Muscle of leg (tissue), 11 donors: ENCODE data around the gene KANSL3. TPM values are rescaled to one million over a fixed set of nuclear protein-coding genes. Genes with fewer than 3 reads are reported as not detected.
"Not testable (repeated sequence)": the region's sequence is repeated elsewhere in the genome, so short reads cannot be mapped to it uniquely, and the experiment has no call there.

Source experiments
- DNase-seq: peaks from one replicate; pipeline ENCODE4 v3.0.0; 2013
- H3K27ac ChIP-seq: one replicate; pipeline ENCODE4 v1.5.1; 2013; ENCODE audit warnings: mild to moderate bottlenecking, low read length, control low read depth
- H3K27me3 ChIP-seq: one replicate; pipeline ENCODE4 v1.6.1; 2013; ENCODE audit warnings: low read length; ENCODE audit not compliant: control insufficient read depth, insufficient read depth
- H3K36me3 ChIP-seq: one replicate; pipeline ENCODE4 v1.6.1; 2013; ENCODE audit warnings: low read length; ENCODE audit not compliant: control insufficient read depth, insufficient read depth
- H3K4me1 ChIP-seq: one replicate; pipeline ENCODE4 v1.6.1; 2013; ENCODE audit warnings: low read length; ENCODE audit not compliant: control insufficient read depth, insufficient read depth
- H3K4me3 ChIP-seq: one replicate; pipeline ENCODE4 v1.5.1; 2013; ENCODE audit warnings: low read length, control low read depth
- H3K9me3 ChIP-seq: replicated peaks from 2 replicates; pipeline ENCODE4 v1.6.1; 2013; ENCODE audit warnings: low read depth, low read length; ENCODE audit not compliant: control insufficient read depth
- WGBS: methylation state at CpG from one replicate; pipeline ENCODE4 v1.1.5; 2013; ENCODE audit warnings: missing lambda C conversion rate; ENCODE audit not compliant: insufficient coverage; 5-methylcytosine and 5-hydroxymethylcytosine counted together
- polyA plus RNA-seq, 8 donors: library from polyadenylated mRNA; unstranded; fragments of 120-200 nt; gene quantifications; one replicate each; pipeline versions ENCODE4 v1.2.1 to v1.2.3, GENCODE V29; 2013; ENCODE audit warnings: inconsistent platforms in 1 of 8, low replicate concordance in 1 of 8; ENCODE audit not compliant: insufficient read length in 8 of 8, insufficient read depth in 1 of 8
- total RNA-seq: library from RNA; stranded (reverse); fragments of 120-200 nt; gene quantifications from one replicate; pipeline ENCODE4 v1.2.4, GENCODE V29; 2013

KANSL3 gene
- total and polyA plus RNA-seq, 9 donors, result 26.2 to 35.3 (median 30.3) TPM

DNA sequence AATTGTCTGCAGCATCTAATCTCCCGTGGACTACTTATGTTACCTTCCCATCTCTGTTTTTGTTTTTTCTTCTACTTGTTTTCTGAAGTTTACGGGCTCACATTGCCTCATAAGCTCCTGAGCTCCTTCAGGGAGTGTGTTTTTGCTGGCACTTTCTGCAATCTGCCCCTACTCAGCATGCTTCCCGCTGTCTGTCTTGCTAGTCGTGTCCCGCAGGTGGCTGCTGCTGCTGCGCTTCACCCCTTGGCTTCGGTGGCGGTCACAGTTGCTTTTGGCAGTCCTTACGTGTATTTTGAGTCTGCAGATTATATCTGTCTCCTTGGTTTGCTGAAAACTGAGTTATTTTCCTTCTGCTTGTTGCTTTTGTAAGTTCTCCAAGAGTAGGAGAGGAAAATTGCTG, 41.7 kb upstream of the KANSL3 start:
- Histone ChIP-seq H3K9me3 (no peaks in the 10 kb centered on the region), H3K4me3 (no peak overlapping the region), H3K27ac (no peak overlapping the region), H3K4me1 (peaks cover 9% of the 10 kb centered on the region), H3K27me3 (no peaks in the 10 kb centered on the region), H3K36me3 (no peaks in the 10 kb centered on the region)
- WGBS, result 19% methylated on average over 8 of the region's 9 CpGs
- DNase-seq, result peak; percentile 17

DNA sequence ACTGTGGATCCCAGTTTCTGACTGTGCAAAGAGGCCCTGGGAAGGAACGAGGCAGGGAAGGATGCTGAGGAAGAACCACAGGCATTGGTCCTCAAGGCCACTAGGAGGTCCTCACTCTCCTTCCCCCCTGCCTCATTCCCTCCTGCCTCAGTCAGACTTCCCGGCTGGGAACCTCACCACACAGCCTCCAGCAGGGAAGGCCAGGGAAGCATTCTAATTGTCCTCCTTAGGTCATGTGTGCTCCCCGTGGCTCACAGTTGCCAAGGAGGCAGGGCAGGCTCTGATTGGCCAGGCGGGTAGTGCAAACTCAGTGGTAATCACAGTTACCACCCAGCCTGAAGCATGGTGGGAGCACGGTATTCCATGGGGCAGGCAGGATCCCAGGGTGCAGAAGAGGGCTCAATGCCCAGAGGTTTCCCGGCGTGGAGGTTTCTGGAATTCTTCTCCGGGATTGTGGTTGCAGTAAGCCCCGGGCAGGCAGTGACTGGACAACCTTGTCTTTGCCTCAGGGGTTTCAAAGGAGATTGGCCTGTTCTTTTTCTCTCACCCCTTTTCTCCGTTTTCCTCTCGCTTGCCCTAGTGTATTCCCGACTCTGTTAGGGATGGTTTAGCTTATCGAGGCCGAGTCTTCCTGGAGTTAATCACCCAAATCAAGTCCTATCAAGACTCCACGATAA, 31.6 kb upstream of the KANSL3 start:
- Histone ChIP-seq H3K4me3 (no peak overlapping the region), H3K4me1 (no peaks in the 10 kb centered on the region), H3K9me3 (no peaks in the 10 kb centered on the region), H3K27ac (no peak overlapping the region), H3K36me3 (no peaks in the 10 kb centered on the region), H3K27me3 (peaks cover 5% of the 10 kb centered on the region)
- DNase-seq, result no peak
- 84% methylated on average over 4 of the region's 15 CpGs for WGBS

DNA sequence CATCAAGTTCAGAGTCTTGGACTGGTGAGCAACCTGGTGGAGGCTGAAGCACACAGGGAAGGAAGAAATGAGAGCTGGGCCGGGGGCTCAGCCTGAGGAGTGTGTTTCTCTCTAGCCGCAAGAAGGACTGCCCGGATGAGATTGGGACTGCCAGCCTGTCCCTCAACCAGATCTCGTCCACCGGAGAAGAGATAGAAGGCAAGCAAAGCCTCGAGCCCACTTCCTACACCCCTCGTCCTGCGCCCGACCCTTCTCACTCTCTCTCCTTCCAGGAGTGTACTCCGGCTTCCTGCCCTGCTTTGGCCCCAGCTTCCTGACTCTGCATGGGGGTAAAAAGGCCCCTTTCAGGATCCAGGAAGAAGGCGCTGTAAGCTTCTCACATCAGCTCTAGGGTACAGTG, 30.7 kb upstream of the KANSL3 start:
- Histone ChIP-seq H3K4me3 (no peak overlapping the region), H3K27ac (no peak overlapping the region), H3K27me3 (peaks cover 5% of the 10 kb centered on the region), H3K9me3 (no peaks in the 10 kb centered on the region), H3K36me3 (no peaks in the 10 kb centered on the region), H3K4me1 (no peaks in the 10 kb centered on the region)
- no peak for DNase-seq
- 44% methylated on average over 9 of the region's 11 CpGs for WGBS

DNA sequence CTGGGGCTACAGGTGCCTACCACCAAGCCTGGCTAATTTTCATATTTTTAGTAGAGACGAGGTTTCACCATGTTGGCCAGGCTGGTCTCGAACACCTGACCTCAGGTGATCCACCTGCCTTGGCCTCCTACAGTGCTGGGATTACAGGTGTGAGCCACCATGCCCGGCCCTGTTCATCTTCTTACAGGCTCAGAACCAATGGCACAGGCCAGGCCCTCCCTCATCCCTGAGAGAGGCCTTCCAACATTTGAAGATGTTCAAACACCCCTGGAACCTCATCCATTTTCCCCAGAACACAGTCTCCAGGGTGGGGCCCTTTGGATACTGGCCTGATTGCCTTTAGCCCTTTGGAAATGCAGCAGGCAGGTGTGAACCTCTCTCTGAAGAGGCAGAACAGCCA, 27.6 kb upstream of the KANSL3 start:
- WGBS, result 97% methylated on average over 3 of the region's 3 CpGs
- not testable (repeated sequence) for H3K4me3 ChIP-seq, H3K9me3 ChIP-seq, H3K27ac ChIP-seq, H3K4me1 ChIP-seq, H3K27me3 ChIP-seq, DNase-seq, H3K36me3 ChIP-seq

DNA sequence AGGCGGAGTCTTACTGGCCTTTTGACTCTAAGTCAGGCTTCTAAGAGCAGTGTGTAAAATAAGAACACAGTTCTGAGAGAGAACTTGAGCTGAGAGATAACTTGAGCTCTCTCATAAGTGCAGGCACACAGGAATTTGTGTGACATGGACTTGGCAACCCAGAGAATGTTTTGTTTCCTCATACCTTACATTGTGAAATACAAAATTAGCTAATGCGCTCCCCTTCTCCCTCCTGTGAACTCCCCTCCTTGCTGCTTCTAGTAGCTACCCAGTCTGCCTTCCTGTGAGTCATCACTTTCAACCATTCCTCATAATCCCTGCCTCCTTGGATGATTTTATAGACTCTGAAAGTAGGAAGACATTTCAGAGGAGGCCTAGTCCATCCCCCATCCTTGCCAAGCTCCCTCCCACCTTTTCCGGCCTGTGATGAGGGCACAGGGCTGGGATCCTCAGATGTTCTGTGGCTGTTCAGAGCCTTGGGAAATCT, 27.0 kb upstream of the KANSL3 start:
- H3K4me3 ChIP-seq, result no peak overlapping the region
- no peaks in the 10 kb centered on the region for H3K4me1 ChIP-seq
- H3K36me3 ChIP-seq, result no peaks in the 10 kb centered on the region
- peak; percentile 27 for DNase-seq
- no peaks in the 10 kb centered on the region for H3K9me3 ChIP-seq
- 100% methylated on average over 1 of the region's 3 CpGs for WGBS
- no peak overlapping the region for H3K27ac ChIP-seq
- peaks cover 3% of the 10 kb centered on the region for H3K27me3 ChIP-seq

DNA sequence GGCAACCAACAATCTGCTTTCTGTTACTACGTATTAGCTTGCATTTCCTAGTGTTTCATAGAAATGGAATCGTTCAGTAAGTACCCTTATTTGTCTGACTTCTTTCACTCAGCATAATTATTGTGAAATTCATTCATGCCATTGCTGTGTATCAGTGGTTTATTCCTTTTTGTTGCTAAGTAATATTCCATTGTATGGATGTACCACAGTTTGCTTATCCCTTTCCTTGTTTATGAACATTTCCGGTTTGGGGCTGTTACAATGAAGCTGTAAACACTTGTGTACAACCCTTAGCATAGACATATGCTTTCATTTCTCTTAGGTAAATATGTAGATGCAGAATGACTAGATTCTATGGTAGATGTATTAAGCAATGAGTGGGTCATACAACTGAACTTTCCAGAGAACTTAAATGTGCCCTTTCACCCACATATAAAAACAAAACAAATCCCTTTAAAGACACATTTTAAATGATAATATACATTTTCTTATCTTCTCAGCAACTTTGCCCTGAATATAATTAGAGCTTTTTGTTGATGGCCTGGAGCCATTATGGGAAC, 26.3 kb upstream of the KANSL3 start:
- no peak overlapping the region for H3K27ac ChIP-seq
- no peak overlapping the region for H3K4me3 ChIP-seq
- peaks cover under 1% of the 10 kb centered on the region for H3K27me3 ChIP-seq
- WGBS, result no CpG with 5 or more reads among the region's 3 CpGs
- no peaks in the 10 kb centered on the region for H3K9me3 ChIP-seq
- H3K4me1 ChIP-seq, result no peaks in the 10 kb centered on the region
- no peaks in the 10 kb centered on the region for H3K36me3 ChIP-seq
- no peak for DNase-seq

DNA sequence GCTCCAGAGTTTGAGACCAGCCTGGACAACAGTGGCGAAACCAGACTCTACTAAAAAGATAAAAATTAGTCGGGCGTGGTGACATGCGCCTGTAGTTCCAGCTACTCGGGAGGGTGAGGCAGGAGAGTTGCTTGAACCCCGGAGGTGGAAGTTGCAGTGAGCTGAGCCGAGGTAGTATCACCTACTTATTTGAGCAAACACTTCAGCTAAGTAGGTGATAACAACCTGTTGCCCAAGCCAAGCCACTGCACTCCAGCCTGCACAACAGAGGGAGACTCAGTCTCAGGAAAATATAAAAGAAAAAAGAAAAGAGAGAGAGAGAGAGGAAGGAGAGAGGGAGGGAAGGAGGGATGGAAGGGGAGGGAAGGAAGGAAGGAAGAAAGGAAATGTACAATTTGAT, 25.7 kb upstream of the KANSL3 start:
- WGBS, result no CpG with 5 or more reads among the region's 7 CpGs

DNA sequence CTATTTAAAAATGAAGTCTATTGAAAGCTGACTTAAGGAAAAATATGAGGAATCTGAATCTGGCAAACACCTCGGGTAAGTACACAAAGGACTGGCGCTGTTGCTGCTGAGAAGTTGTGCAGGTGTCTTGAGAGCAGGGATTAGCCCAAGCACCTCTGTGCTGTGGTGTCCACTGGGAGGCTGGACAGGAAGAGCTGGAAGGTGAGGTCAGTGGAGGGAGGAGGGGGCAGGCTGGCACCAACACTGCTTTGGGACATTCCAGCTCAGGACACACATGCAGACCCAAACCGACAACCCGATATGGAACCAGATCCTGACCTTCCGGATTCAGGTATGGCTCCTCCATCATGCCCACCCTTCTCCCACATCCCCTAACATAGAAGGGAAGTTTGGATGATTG, 25.1 kb upstream of the KANSL3 start:
- H3K9me3 ChIP-seq, result no peaks in the 10 kb centered on the region
- no peak overlapping the region for H3K27ac ChIP-seq
- no peaks in the 10 kb centered on the region for H3K27me3 ChIP-seq
- H3K4me3 ChIP-seq, result no peak overlapping the region
- H3K36me3 ChIP-seq, result no peaks in the 10 kb centered on the region
- 45% methylated on average over 2 of the region's 5 CpGs for WGBS
- no peak for DNase-seq
- H3K4me1 ChIP-seq, result no peaks in the 10 kb centered on the region

More for the DNA sequence above, 25.7 kb upstream of the KANSL3 start:
- Histone ChIP-seq H3K4me1 (no peaks in the 10 kb centered on the region), H3K27me3 (no peaks in the 10 kb centered on the region), H3K4me3 (no peak overlapping the region), H3K27ac (no peak overlapping the region), H3K36me3 (no peaks in the 10 kb centered on the region), H3K9me3 (no peaks in the 10 kb centered on the region)
- no peak for DNase-seq

DNA sequence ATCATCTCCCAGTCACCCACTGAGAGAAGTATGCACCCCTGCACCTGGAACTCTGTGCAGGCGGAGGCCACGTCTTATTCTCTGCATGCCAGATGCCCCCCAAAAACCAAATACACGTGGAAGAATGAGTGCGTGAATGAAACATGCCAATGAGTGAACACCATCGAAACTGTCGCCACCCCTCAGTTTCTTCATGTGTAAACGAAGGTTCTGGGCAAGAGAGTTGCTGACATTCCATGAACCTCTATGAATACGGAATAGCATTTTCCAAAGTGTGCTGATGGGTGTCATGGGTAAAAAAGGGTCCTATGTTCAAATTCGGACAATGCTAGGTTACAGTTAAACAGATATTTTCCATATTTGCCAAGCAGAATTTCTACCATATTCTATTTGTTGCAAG, 24.2 kb upstream of the KANSL3 start:
- no peaks in the 10 kb centered on the region for H3K36me3 ChIP-seq
- no peaks in the 10 kb centered on the region for H3K4me1 ChIP-seq
- DNase-seq, result no peak
- 87% methylated on average over 4 of the region's 9 CpGs for WGBS
- H3K27ac ChIP-seq, result no peak overlapping the region
- H3K4me3 ChIP-seq, result no peak overlapping the region
- H3K9me3 ChIP-seq, result no peaks in the 10 kb centered on the region
- no peaks in the 10 kb centered on the region for H3K27me3 ChIP-seq

DNA sequence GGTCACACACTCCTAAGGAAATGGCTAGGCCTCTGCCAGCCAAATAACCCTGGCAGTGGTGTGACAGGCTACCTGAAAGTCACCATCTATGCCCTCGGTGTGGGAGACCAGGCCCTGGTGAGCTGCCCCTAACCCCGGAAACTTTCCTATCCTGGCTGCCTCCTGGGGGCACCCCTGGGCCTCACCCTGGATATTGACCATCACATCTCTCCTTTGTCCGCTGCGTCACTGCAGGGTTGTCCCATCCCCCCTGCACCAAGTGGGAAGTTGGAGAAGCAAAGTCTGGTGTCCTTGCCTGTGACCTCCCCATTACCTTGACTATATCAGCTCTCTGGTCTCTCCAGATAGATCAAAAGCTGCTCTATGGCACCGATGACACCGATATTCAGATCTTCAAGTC, 23.2 kb upstream of the KANSL3 start:
- Histone ChIP-seq H3K4me3 (no peak overlapping the region), H3K4me1 (no peaks in the 10 kb centered on the region), H3K9me3 (no peaks in the 10 kb centered on the region), H3K27ac (no peak overlapping the region), H3K36me3 (no peaks in the 10 kb centered on the region), H3K27me3 (no peaks in the 10 kb centered on the region)
- WGBS, result 70% methylated on average over 4 of the region's 6 CpGs
- no peak for DNase-seq

DNA sequence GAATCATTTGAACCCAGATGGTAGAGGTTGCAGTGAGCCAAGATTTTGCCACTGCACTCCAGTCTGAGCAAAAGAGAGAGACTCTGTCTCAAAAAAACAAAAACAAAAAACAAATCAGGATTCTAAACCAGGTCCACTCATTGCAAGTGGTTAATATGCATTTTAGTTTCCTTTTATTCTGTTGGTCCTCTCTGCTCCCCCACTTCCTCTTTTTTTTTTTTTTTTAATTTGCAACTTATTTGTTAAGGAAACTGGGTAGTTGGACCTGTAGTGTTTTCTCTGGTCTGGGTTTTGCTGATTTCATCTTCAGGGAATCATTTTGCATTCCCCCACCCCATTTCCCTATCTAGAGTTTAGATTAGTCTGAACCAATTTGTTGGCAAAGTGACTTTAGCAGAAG, 18.4 kb upstream of the KANSL3 start:
- Histone ChIP-seq H3K36me3 (no peaks in the 10 kb centered on the region), H3K27ac (no peak overlapping the region), H3K9me3 (no peaks in the 10 kb centered on the region), H3K4me1 (no peaks in the 10 kb centered on the region), H3K4me3 (no peak overlapping the region), H3K27me3 (no peaks in the 10 kb centered on the region)
- no peak for DNase-seq
